ENCODE data around the gene SPINK4. TPM values are rescaled to one million over a fixed set of nuclear protein-coding genes. Genes with fewer than 3 reads are reported as not detected.

Gene SPINK4
- total RNA-seq, 1 donor from 2014 or later: not detected

- CTCF ChIA-PET: no interaction called here
These were observed 1.3 kb downstream of the SPINK4 start for GRCh38 chr9:33241298-33241697.

GRCh38 chr9:33242609-33243134 is 2.7 kb downstream of the SPINK4 start:
- intact Hi-C loops (cut with micrococcal nuclease): no loop called here
- POLR2A ChIA-PET: no interaction called here
- Mint-ChIP-seq H3K27ac (no peak overlapping the region), H3K27me3 (no peaks in the 10 kb centered on the region), H3K4me3 (no peak overlapping the region), H3K9me3 (no peaks in the 10 kb centered on the region), H3K4me1 (no peaks in the 10 kb centered on the region), H3K36me3 (ENCODE audit: low read depth) (peaks cover 4% of the 10 kb centered on the region)
- no peak for TF ChIP-seq CTCF (IDR thresholded peaks at IDR 0.05)
- DNase-seq: no peak
- ATAC-seq (ENCODE audit: low read depth): no peak
- CTCF ChIA-PET: no interaction called here

More at GRCh38 chr9:33241298-33241697, 1.3 kb downstream of the SPINK4 start:
- ATAC-seq (ENCODE audit: low read depth) (no peak), DNase-seq (no peak)
- peaks cover 6% of the 10 kb centered on the region for H3K27me3 Mint-ChIP-seq
- H3K9me3 Mint-ChIP-seq: no peaks in the 10 kb centered on the region
- H3K4me3 Mint-ChIP-seq: no peak overlapping the region
- H3K36me3 Mint-ChIP-seq (ENCODE audit: low read depth): no peaks in the 10 kb centered on the region
- intact Hi-C loops (cut with micrococcal nuclease): no loop called here
- H3K27ac Mint-ChIP-seq: no peak overlapping the region
- TF ChIP-seq CTCF (IDR thresholded peaks at IDR 0.05): no peak
- no peaks in the 10 kb centered on the region for H3K4me1 Mint-ChIP-seq
- POLR2A ChIA-PET: no interaction called here

GRCh38 chr9:33244137-33244784 is 4.3 kb downstream of the SPINK4 start:
- DNase-seq: no peak
- ChIA-PET POLR2A (no interaction called here), CTCF (no interaction called here)
- Mint-ChIP-seq H3K9me3 (no peaks in the 10 kb centered on the region), H3K36me3 (ENCODE audit: low read depth) (peaks cover 4% of the 10 kb centered on the region), H3K4me3 (no peak overlapping the region), H3K27ac (no peak overlapping the region), H3K27me3 (no peaks in the 10 kb centered on the region), H3K4me1 (peaks cover 3% of the 10 kb centered on the region)
- TF ChIP-seq CTCF (IDR thresholded peaks at IDR 0.05): no peak
- ATAC-seq (ENCODE audit: low read depth): no peak
- intact Hi-C loops (cut with micrococcal nuclease): no loop called here

- H3K4me1 Mint-ChIP-seq: peaks cover 11% of the 10 kb centered on the region
- H3K36me3 Mint-ChIP-seq (ENCODE audit: low read depth): peaks cover 7% of the 10 kb centered on the region
- H3K9me3 Mint-ChIP-seq: no peaks in the 10 kb centered on the region
- DNase-seq (no peak), ATAC-seq (ENCODE audit: low read depth) (no peak)
- H3K27ac Mint-ChIP-seq: no peak overlapping the region
- TF ChIP-seq CTCF (IDR thresholded peaks at IDR 0.05): no peak
- intact Hi-C loops (cut with micrococcal nuclease): no loop called here
- POLR2A ChIA-PET: no interaction called here
- H3K4me3 Mint-ChIP-seq: no peak overlapping the region
- no peaks in the 10 kb centered on the region for H3K27me3 Mint-ChIP-seq
- CTCF ChIA-PET: interaction anchor here (0.6 kb wide), 1 partner anchor 972 kb away, joined by 3 read pairs; no protein-coding TSS in a partner anchor
These were observed 5.4 kb downstream of the SPINK4 start for GRCh38 chr9:33245341-33245740.

GRCh38 chr9:33246269-33246860 is 6.4 kb downstream of the SPINK4 start:
- no peaks in the 10 kb centered on the region for H3K9me3 Mint-ChIP-seq
- DNase-seq (no peak), ATAC-seq (ENCODE audit: low read depth) (no peak)
- no peak overlapping the region for H3K27ac Mint-ChIP-seq
- intact Hi-C loops (cut with micrococcal nuclease): no loop called here
- ChIA-PET POLR2A (no interaction called here), CTCF (no interaction called here)
- peaks cover 13% of the 10 kb centered on the region for H3K36me3 Mint-ChIP-seq (ENCODE audit: low read depth)
- no peak for TF ChIP-seq CTCF (IDR thresholded peaks at IDR 0.05)
- H3K4me1 Mint-ChIP-seq: peaks cover 11% of the 10 kb centered on the region
- H3K27me3 Mint-ChIP-seq: no peaks in the 10 kb centered on the region
- no peak overlapping the region for H3K4me3 Mint-ChIP-seq
